H1 (cell line): Measurements from ENCODE around the gene BCKDHB. TPM values are rescaled to one million over a fixed set of nuclear protein-coding genes. Genes with fewer than 3 reads are reported as not detected.

Experiments
- CTCF ChIA-PET: fragments of 300-600 bp; sonication (Branson Sonifier 250); formaldehyde crosslinking; loops from one replicate; lab custom pipeline; 2021; ENCODE audit not compliant: partially characterized antibody; lab: Charles Lee
- POLR2A ChIA-PET: fragments of 300-600 bp; sonication (Branson Sonifier 250); formaldehyde crosslinking; loops from one replicate; lab custom pipeline; 2021; ENCODE audit warnings: inconsistent platforms; ENCODE audit not compliant: partially characterized antibody; lab: Charles Lee
- DNase-seq, 2 experiments: peaks; one replicate each; pipeline versions ENCODE4 v3.0.0 to v3.0.0-alpha.2; 2010 to 2022; ENCODE audit warnings: low spot score in 2 of 2, low read depth in 1 of 2, mixed read lengths in 1 of 2
- FAIRE-seq: peaks from 2 replicates; lab custom pipeline; 2011; peaks lifted over from hg19 to GRCh38; lab: Jason Lieb, UNC
- H2AFZ ChIP-seq: 2 replicates; pipeline ENCODE4 v1.8.1; 2012; ENCODE audit warnings: low read length, inconsistent platforms
- H2AK5ac ChIP-seq: 2 replicates; pipeline ENCODE4 v1.6.1; 2013; ENCODE audit warnings: low read depth, low read length
- H2BK120ac ChIP-seq: replicated peaks from 2 replicates; pipeline ENCODE3; 2013; ENCODE audit warnings: low read depth, low read length, inconsistent platforms
- H2BK12ac ChIP-seq: 2 replicates; pipeline ENCODE4 v1.6.1; 2013; ENCODE audit warnings: low read depth, low read length
- H2BK15ac ChIP-seq: 2 replicates; pipeline ENCODE4 v1.6.1; 2013; ENCODE audit warnings: low read length
- H2BK20ac ChIP-seq: 2 replicates; pipeline ENCODE4 v1.6.1; 2013; ENCODE audit warnings: low read length
- H2BK5ac ChIP-seq: 2 replicates; pipeline ENCODE4 v1.6.1; 2013; ENCODE audit warnings: low read depth, low read length
- H3K14ac ChIP-seq: 2 replicates; pipeline ENCODE4 v1.6.1; 2013; ENCODE audit warnings: inconsistent platforms; ENCODE audit not compliant: insufficient read length
- H3K18ac ChIP-seq: 2 replicates; pipeline ENCODE4 v1.6.1; 2013; ENCODE audit warnings: low read length; ENCODE audit errors: extremely low read depth
- H3K23ac ChIP-seq: 2 replicates; pipeline ENCODE4 v1.6.1; 2013; ENCODE audit warnings: inconsistent platforms; ENCODE audit not compliant: insufficient read length
- H3K23me2 ChIP-seq: 2 replicates; pipeline ENCODE4 v1.6.1; 2013; ENCODE audit warnings: low read depth, low read length
- H3K27ac ChIP-seq: 2 replicates; pipeline ENCODE4 v1.6.1; 2011; ENCODE audit warnings: low read depth, low read length, inconsistent platforms
- H3K27me3 ChIP-seq, 4 experiments: replicated peaks in 1 of 4; 1 replicate in 1 of 4; 2 replicates in 3 of 4; pipeline versions ENCODE4 v1.6.1 to v1.8.1; 2011 to 2013; ENCODE audit warnings: low read length in 3 of 4, mild to moderate bottlenecking in 3 of 4, inconsistent platforms in 2 of 4, mixed read lengths in 2 of 4, moderate library complexity in 1 of 4; ENCODE audit not compliant: control insufficient read depth in 3 of 4, insufficient read depth in 3 of 4; ENCODE audit errors: extremely low read depth in 1 of 4
- H3K36me3 ChIP-seq, 4 experiments: 2 replicates each; pipeline versions ENCODE4 v1.6.1 to v1.8.1; 2011 to 2013; ENCODE audit warnings: mild to moderate bottlenecking in 4 of 4, low read length in 3 of 4, moderate library complexity in 2 of 4, control low read depth in 1 of 4, inconsistent platforms in 1 of 4; ENCODE audit not compliant: insufficient read depth in 4 of 4, control insufficient read depth in 2 of 4
- H3K4ac ChIP-seq: replicated peaks from 2 replicates; pipeline ENCODE3; 2013; ENCODE audit warnings: low read length, low read depth, mixed read lengths, inconsistent platforms; ENCODE audit not compliant: insufficient read length
- H3K4me1 ChIP-seq, 4 experiments: replicated peaks in 1 of 4; 1 replicate in 1 of 4; 2 replicates in 3 of 4; pipeline versions ENCODE4 v1.6.1 to v1.8.1; 2011 to 2013; ENCODE audit warnings: low read length in 3 of 4, inconsistent platforms in 2 of 4, mixed read lengths in 1 of 4; ENCODE audit not compliant: insufficient read depth in 4 of 4, control insufficient read depth in 3 of 4
- H3K4me2 ChIP-seq, 2 experiments: 2 replicates each; pipeline versions ENCODE4 v1.6.1 to v1.8.1; 2011 to 2013; ENCODE audit warnings: low read depth in 2 of 2, low read length in 2 of 2, control low read depth in 1 of 2, inconsistent platforms in 1 of 2, mild to moderate bottlenecking in 1 of 2; ENCODE audit not compliant: insufficient read depth in 1 of 2
- H3K4me3 ChIP-seq, 4 experiments: fragments of 200-600, 300-600 bp in 1 of 4; sonication (generic), shearing (Covaris generic), sonication (Bioruptor Twin) in 1 of 4; 2 replicates each; pipeline versions ENCODE4 v1.5.1 to v1.8.1; 2011 to 2016; ENCODE audit warnings: low read length in 4 of 4, low read depth in 3 of 4, control low read depth in 2 of 4, inconsistent platforms in 2 of 4, mild to moderate bottlenecking in 2 of 4, mixed read lengths in 1 of 4, moderate library complexity in 1 of 4; ENCODE audit not compliant: insufficient read depth in 2 of 4; ENCODE audit errors: extremely low read depth in 1 of 4
- H3K56ac ChIP-seq: replicated peaks from 2 replicates; pipeline ENCODE3; 2013; ENCODE audit warnings: low read depth, mild to moderate bottlenecking, mixed read lengths, low read length, inconsistent platforms; ENCODE audit not compliant: insufficient read length
- H3K79me1 ChIP-seq: 2 replicates; pipeline ENCODE4 v1.6.1; 2013; ENCODE audit warnings: low read depth, low read length, control low read depth
- H3K79me2 ChIP-seq, 2 experiments: 2 replicates each; pipeline versions ENCODE4 v1.6.1 to v1.8.1; 2012 to 2013; ENCODE audit warnings: low read length in 2 of 2, mild to moderate bottlenecking in 2 of 2, inconsistent platforms in 1 of 2; ENCODE audit not compliant: insufficient read depth in 2 of 2, control insufficient read depth in 1 of 2
- H3K9ac ChIP-seq, 4 experiments: replicated peaks in 1 of 4; 1 replicate in 1 of 4; 2 replicates in 3 of 4; pipeline versions ENCODE4 v1.6.1 to v1.8.1; 2011 to 2013; ENCODE audit warnings: low read depth in 3 of 4, low read length in 3 of 4, control low read depth in 2 of 4, mild to moderate bottlenecking in 2 of 4, moderate library complexity in 2 of 4, inconsistent platforms in 1 of 4; ENCODE audit errors: extremely low read depth in 1 of 4
- H3K9me3 ChIP-seq, 2 experiments: 2 replicates each; pipeline versions ENCODE4 v1.6.1 to v1.8.1; 2012 to 2013; ENCODE audit warnings: mild to moderate bottlenecking in 2 of 2, moderate library complexity in 2 of 2, control low read depth in 1 of 2, inconsistent platforms in 1 of 2, low read depth in 1 of 2, low read length in 1 of 2, mixed read lengths in 1 of 2; ENCODE audit not compliant: insufficient read depth in 2 of 2
- H4K20me1 ChIP-seq, 2 experiments: replicated peaks in 1 of 2; 2 replicates each; pipeline versions ENCODE3 to v1.8.1; 2011 to 2013; ENCODE audit warnings: inconsistent platforms in 2 of 2, low read length in 2 of 2, mild to moderate bottlenecking in 1 of 2; ENCODE audit not compliant: insufficient read depth in 2 of 2, control insufficient read depth in 1 of 2
- H4K5ac ChIP-seq: 2 replicates; pipeline ENCODE4 v1.6.1; 2013; ENCODE audit warnings: low read length, low read depth, mixed read lengths, inconsistent platforms; ENCODE audit not compliant: insufficient read length
- H4K8ac ChIP-seq: 2 replicates; pipeline ENCODE4 v1.8.0; 2013; ENCODE audit warnings: mild to moderate bottlenecking, moderate library complexity, low read length, inconsistent platforms; ENCODE audit not compliant: insufficient read depth; ENCODE audit errors: extremely low read depth
- H4K91ac ChIP-seq: replicated peaks from 2 replicates; pipeline ENCODE3; 2013; ENCODE audit warnings: low read length, mixed read lengths, inconsistent platforms; ENCODE audit not compliant: insufficient read length
- BRCA1 ChIP-seq: IDR thresholded peaks from 2 replicates; pipeline ENCODE4 v1.6.1; 2012; ENCODE audit warnings: low read depth, low read length, improper control_type of control experiment
- CBX8 ChIP-seq: fragments of 300-800, 300-1000 bp; sonication (generic); IDR thresholded peaks from 2 replicates; pipeline ENCODE4 v1.7.1; 2016; ENCODE audit warnings: low read depth, low read length, borderline replicate concordance
- CHD2 ChIP-seq: IDR thresholded peaks from 2 replicates; pipeline ENCODE4 v1.6.1; 2012; ENCODE audit warnings: low read length, improper control_type of control experiment
- EGR1 ChIP-seq: IDR thresholded peaks from 2 replicates; pipeline ENCODE4 v1.6.1; 2011; ENCODE audit warnings: low read depth, low read length, borderline replicate concordance
- GABPA ChIP-seq: IDR thresholded peaks from 2 replicates; pipeline ENCODE4 v1.6.1; 2011; ENCODE audit warnings: mild to moderate bottlenecking, low read length, moderate library complexity, borderline replicate concordance; ENCODE audit not compliant: insufficient read depth
- GTF2F1 ChIP-seq: IDR thresholded peaks from 2 replicates; pipeline ENCODE4 v1.6.1; 2012; ENCODE audit warnings: low read depth, low read length, improper control_type of control experiment, borderline replicate concordance
- JUN ChIP-seq: IDR thresholded peaks from 2 replicates; pipeline ENCODE4 v1.6.1; 2011; ENCODE audit warnings: low read depth, mild to moderate bottlenecking, improper control_type of control experiment, low read length
- KDM1A ChIP-seq: fragments of 200-600, 300-600 bp; sonication (generic); IDR thresholded peaks from 2 replicates; pipeline ENCODE4 v1.7.1; 2016; ENCODE audit warnings: mild to moderate bottlenecking, low read length, borderline replicate concordance
- NRF1 ChIP-seq: IDR thresholded peaks from 2 replicates; pipeline ENCODE4 v1.6.1; 2011; ENCODE audit warnings: mild to moderate bottlenecking, low read depth, low read length, improper control_type of control experiment
- RFX5 ChIP-seq: IDR thresholded peaks from 2 replicates; pipeline ENCODE4 v1.6.1; 2011; ENCODE audit warnings: low read depth, low read length, improper control_type of control experiment, borderline replicate concordance
- SP2 ChIP-seq: IDR thresholded peaks from 2 replicates; pipeline ENCODE4 v1.6.1; 2012; ENCODE audit warnings: mild to moderate bottlenecking, low read length, inconsistent platforms
- SUZ12 ChIP-seq: fragments of 200-600 bp; sonication (generic); IDR thresholded peaks from 2 replicates; pipeline ENCODE4 v1.6.1; 2012; ENCODE audit warnings: mild to moderate bottlenecking, inconsistent platforms, low read length, moderate library complexity, mixed read lengths
- TAF1 ChIP-seq: IDR thresholded peaks from 2 replicates; pipeline ENCODE4 v1.6.1; 2011; ENCODE audit warnings: mild to moderate bottlenecking, low read depth, low read length
- TEAD4 ChIP-seq: IDR thresholded peaks from 2 replicates; pipeline ENCODE4 v1.6.1; 2012; ENCODE audit warnings: low read depth, low read length, inconsistent platforms, mixed read lengths
- ZNF274 ChIP-seq: IDR thresholded peaks from 2 replicates; pipeline ENCODE4 v1.7.0; 2012; ENCODE audit warnings: low read length, borderline replicate concordance; ENCODE audit errors: extremely low read depth
- WGBS, 2 experiments: shearing (Covaris generic) in 1 of 2; methylation state at CpG; one replicate each; pipeline versions ENCODE4 v1.1.6 to v1.1.7; 2013 to 2015; ENCODE audit warnings: low lambda C conversion rate in 2 of 2, mixed read lengths in 2 of 2, inconsistent platforms in 1 of 2, low coverage in 1 of 2, missing lambda C conversion rate in 1 of 2; ENCODE audit not compliant: insufficient replicate concordance in 2 of 2, insufficient coverage in 1 of 2, insufficient read length in 1 of 2; ENCODE audit errors: extremely low coverage in 1 of 2, missing lambda C conversion rate in 1 of 2; 5-methylcytosine and 5-hydroxymethylcytosine counted together
- polyA plus RNA-seq, 7 experiments: library from polyadenylated mRNA; depleted of rRNA in 3 of 7; stranded (reverse) in 5 of 7; unstranded in 2 of 7; fragments of >200 nt in 5 of 7; fragments of 200-250 nt in 2 of 7; gene quantifications; 1 replicate in 5 of 7; 2 replicates in 1 of 7; 4 replicates in 1 of 7; pipeline versions ENCODE4 v1.2.1 to v1.2.3, GENCODE V29; 2011 to 2013; ENCODE audit warnings: missing spikeins in 2 of 7, mixed read lengths in 2 of 7
- total RNA-seq: library from RNA; stranded (reverse); fragmentation: NEBNext Ultra II Directional; extraction: Animal tissue kit (Norgen Biotek cat#: 25700); gene quantifications from 2 replicates; pipeline ENCODE4 v1.2.1, GENCODE V29; 2021
- TF ChIP-seq, protein P1 (sequence below): IDR thresholded peaks from 2 replicates; pipeline ENCODE4 v1.6.1; 2012; ENCODE audit warnings: inconsistent platforms

Gene BCKDHB
- total and polyA plus RNA-seq, 2 of the 8 experiments (the other 6 are each of a cell fraction or from before 2014, with no cell fraction given), result 22.1 to 30.8 TPM

- no peaks in the 10 kb centered on the region for H4K20me1 ChIP-seq
- no peaks in the 10 kb centered on the region for H3K23me2 ChIP-seq
- CTCF ChIA-PET, result no interaction called here
- no peak overlapping the region for H3K4me2 ChIP-seq
- H3K79me1 ChIP-seq, result no peaks in the 10 kb centered on the region
- H2BK5ac ChIP-seq, result no peak overlapping the region
- H4K8ac ChIP-seq, result no peak overlapping the region
- no peaks in the 10 kb centered on the region for H3K4me1 ChIP-seq
- no peak overlapping the region for H3K27ac ChIP-seq
- no peak overlapping the region for H2BK120ac ChIP-seq
- H2BK15ac ChIP-seq, result no peak overlapping the region
- POLR2A ChIA-PET, result no interaction called here
- H3K14ac ChIP-seq, result no peak overlapping the region
- no peak overlapping the region for H3K4me3 ChIP-seq
- H4K5ac ChIP-seq, result no peak overlapping the region
- DNase-seq, result no peak
- H3K56ac ChIP-seq, result no peak overlapping the region
- no peak for FAIRE-seq
- H2AFZ ChIP-seq, result no peak overlapping the region
- H2BK12ac ChIP-seq, result no peak overlapping the region
- H2BK20ac ChIP-seq, result no peak overlapping the region
- no peak overlapping the region for H2AK5ac ChIP-seq
- no peak overlapping the region for H3K23ac ChIP-seq
- no peaks in the 10 kb centered on the region for H3K27me3 ChIP-seq
- no peak overlapping the region for H3K9ac ChIP-seq
- H3K18ac ChIP-seq, result no peak overlapping the region
- no peak overlapping the region for H3K4ac ChIP-seq
- 92% methylated on average over 2 of the region's 2 CpGs; no CpG with 5 or more reads in 1 of the 2 experiments for WGBS, 2 experiments
- H3K9me3 ChIP-seq, result no peaks in the 10 kb centered on the region
- H3K36me3 ChIP-seq, result no peaks in the 10 kb centered on the region
- H3K79me2 ChIP-seq, result no peaks in the 10 kb centered on the region
- no peak overlapping the region for H4K91ac ChIP-seq
- no peak for TF ChIP-seq ZNF274
- no peak for TF ChIP-seq SUZ12
- TF ChIP-seq, protein P1, sequence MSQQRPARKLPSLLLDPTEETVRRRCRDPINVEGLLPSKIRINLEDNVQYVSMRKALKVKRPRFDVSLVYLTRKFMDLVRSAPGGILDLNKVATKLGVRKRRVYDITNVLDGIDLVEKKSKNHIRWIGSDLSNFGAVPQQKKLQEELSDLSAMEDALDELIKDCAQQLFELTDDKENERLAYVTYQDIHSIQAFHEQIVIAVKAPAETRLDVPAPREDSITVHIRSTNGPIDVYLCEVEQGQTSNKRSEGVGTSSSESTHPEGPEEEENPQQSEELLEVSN, result no peak
- no peak for TF ChIP-seq CBX8
- no peak for TF ChIP-seq GABPA
- TF ChIP-seq EGR1, result no peak
- TF ChIP-seq TEAD4, result no peak
- TF ChIP-seq TAF1, result no peak
- TF ChIP-seq BRCA1, result no peak
- no peak for TF ChIP-seq RFX5
- no peak for TF ChIP-seq JUN
- TF ChIP-seq KDM1A, result no peak
- TF ChIP-seq SP2, result no peak
- no peak for TF ChIP-seq GTF2F1
- no peak for TF ChIP-seq CHD2
- TF ChIP-seq NRF1, result no peak
Observed at GRCh38 chr6:80276861-80277260, 170.4 kb downstream of the BCKDHB start.
